MM.1S (cell line): ENCODE data around the gene CYTH3.

Source experiments
- CTCF ChIP-seq: fragments of 300-600 bp; sonication (generic); IDR thresholded peaks from 2 replicates; pipeline ENCODE4 v1.5.1; 2016; ENCODE audit warnings: antibody characterized with exemption, low read length, mixed read lengths
- EZH2phosphoT487 ChIP-seq: fragments of 300-600 bp; sonication (generic); IDR thresholded peaks from 2 replicates; pipeline ENCODE4 v1.6.1; 2018; ENCODE audit warnings: antibody characterized with exemption, low read length

GRCh38 chr7:6257675-6258074 is 14.7 kb downstream of the CYTH3 start:
- TF ChIP-seq EZH2phosphoT487 (no peak), CTCF (no peak)
